Measurements from ENCODE around the gene COL6A5. TPM values are rescaled to one million over a fixed set of nuclear protein-coding genes. Genes with fewer than 3 reads are reported as not detected.

Gene COL6A5
- total RNA-seq, 2 donors from 2014 or later, result not detected

Other genes starting within 250 kb of the COL6A5 start
- not detected for gene COL6A6, start 171.5 kb downstream of the COL6A5 start, total RNA-seq

All from activated T-helper 17 cell treated with anti-CD3 and anti-CD28 coated beads, Interleukin-2, amount 50 U/mL, for 72 hours (primary cell).